Fibroblast of lung (primary cell): ENCODE measurements around the gene SLC4A1.

Experiments used
- CTCF ChIP-seq, 2 donors: IDR thresholded peaks in 1 of 2; conservative IDR thresholded peaks in 1 of 2; 1 replicate in 1 of 2; 2 replicates in 1 of 2; pipeline ENCODE4 v1.5.1; 2011 to 2012; ENCODE audit warnings: low read length in 2 of 2, control low read depth in 1 of 2, inconsistent platforms in 1 of 2, low read depth in 1 of 2, mild to moderate bottlenecking in 1 of 2
- EZH2 ChIP-seq: IDR thresholded peaks from 2 replicates; pipeline ENCODE4 v1.5.1; 2012; ENCODE audit warnings: low read length, control low read depth, mild to moderate bottlenecking; ENCODE audit errors: missing control alignments

GRCh38 chr17:44200478-44201155 is 67.3 kb downstream of the SLC4A1 start:
- TF ChIP-seq CTCF (conservative IDR thresholded peaks at IDR 0.05 in 1 of 2, IDR thresholded peaks at IDR 0.05 in 1 of 2; ENCODE audit: low read depth in 1 of 2, low read length in 2 of 2) (no peak), EZH2 (no peak)
